Activated naive CD8-positive, alpha-beta T cell (primary cell): ENCODE measurements around the gene MUC4.
"Not testable (repeated sequence)": the region's sequence is repeated elsewhere in the genome, so short reads cannot be mapped to it uniquely, and the experiment has no call there.

Experiments
- H3K27ac Mint-ChIP-seq: one replicate; pipeline ENCODE4 v1.8.0; 2021; ENCODE audit warnings: mixed read lengths
- H3K27me3 Mint-ChIP-seq: one replicate; pipeline ENCODE4 v1.8.0; 2021; ENCODE audit warnings: mixed read lengths
- H3K36me3 Mint-ChIP-seq: one replicate; pipeline ENCODE4 v1.8.0; 2021; ENCODE audit warnings: mixed read lengths
- H3K4me1 Mint-ChIP-seq: one replicate; pipeline ENCODE4 v1.8.0; 2021; ENCODE audit warnings: low read depth, mixed read lengths
- H3K4me3 Mint-ChIP-seq: one replicate; pipeline ENCODE4 v1.8.0; 2021; ENCODE audit warnings: mild to moderate bottlenecking, mixed read lengths
- H3K9me3 Mint-ChIP-seq: one replicate; pipeline ENCODE4 v1.8.0; 2021; ENCODE audit warnings: low read depth, mixed read lengths

MUC4 gene

DNA sequence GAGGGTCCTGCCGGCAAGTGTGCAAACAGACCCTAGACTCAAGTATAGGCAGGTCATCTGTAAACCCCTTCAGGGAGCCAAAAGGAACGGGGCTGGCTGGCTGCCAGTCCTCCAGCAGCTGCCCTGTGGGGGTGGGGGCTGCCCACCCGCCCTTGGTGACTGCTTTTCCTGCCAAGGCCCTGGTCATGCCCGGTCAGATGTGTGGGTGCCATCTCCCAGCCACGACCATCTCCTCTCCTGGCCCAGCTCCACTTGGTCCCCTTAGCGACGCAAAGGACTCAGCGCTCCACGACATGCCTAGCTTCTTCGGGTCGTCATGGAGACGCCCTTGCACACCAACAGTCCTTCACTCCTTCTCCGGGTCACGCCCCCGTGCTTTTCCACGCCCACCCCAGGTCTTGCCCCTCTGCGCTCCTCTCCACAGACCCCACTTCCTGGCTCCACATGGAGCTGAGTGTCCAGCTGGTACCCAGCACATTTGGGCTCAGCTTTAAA is 2.4 kb downstream of the MUC4 start:
- Mint-ChIP-seq H3K36me3 (peaks cover 3% of the 10 kb centered on the region), H3K9me3 (no peaks in the 10 kb centered on the region), H3K4me1 (peaks cover 16% of the 10 kb centered on the region), H3K4me3 (no peak overlapping the region), H3K27ac (no peak overlapping the region), H3K27me3 (peaks cover 5% of the 10 kb centered on the region)

DNA sequence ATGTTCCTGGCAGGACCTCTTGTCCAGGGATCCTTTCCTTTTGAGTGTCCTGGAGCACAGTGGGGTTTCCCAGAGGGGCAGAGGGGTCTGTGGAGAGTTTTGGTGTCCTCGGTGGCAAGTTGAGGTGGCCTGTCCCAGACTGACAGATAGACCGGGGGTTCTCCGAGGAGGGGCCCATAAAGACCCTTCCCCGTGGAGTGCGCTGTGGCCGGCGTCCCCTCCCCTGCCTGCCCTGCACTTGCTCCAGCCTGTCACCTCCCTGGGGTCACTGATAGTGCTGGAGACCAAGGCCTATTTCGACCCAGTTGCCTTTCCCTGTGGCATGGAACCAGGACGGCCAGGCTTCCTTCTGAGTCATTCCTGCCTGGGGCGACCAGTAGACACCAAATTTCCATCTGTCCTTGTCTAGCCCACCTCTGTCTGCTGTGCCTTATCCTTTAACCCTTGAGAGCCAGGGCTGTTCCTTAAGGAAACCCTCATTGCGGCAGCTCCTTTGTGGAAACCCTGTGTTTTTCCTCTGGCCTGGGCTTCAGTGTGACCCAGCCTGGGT is 2.9 kb downstream of the MUC4 start:
- Mint-ChIP-seq H3K27ac (no peak overlapping the region), H3K27me3 (peaks cover 5% of the 10 kb centered on the region), H3K4me3 (no peak overlapping the region), H3K9me3 (no peaks in the 10 kb centered on the region), H3K36me3 (peaks cover 3% of the 10 kb centered on the region), H3K4me1 (peaks cover 21% of the 10 kb centered on the region)

DNA sequence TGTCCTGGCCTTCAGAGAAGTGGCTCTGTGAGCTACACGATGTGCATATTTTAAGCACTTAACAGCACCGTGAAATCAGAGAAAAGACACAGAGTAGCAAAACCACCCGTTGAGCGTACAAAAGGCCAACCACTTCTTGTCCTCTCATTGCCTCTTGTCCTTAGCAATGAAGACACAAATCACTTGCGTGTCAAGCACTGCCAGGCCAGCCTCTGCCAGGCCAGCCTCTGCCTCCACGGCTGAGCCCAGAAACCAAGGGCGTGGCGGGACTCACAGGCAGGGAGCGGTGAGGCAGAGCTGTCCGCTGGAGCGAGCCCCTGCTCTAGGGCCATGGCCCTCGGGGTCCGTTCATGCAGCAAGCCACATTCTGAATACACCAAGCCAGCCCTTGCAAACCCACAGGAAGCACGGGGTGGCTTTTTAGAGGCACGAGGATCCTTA is 4.0 kb downstream of the MUC4 start:
- peaks cover 3% of the 10 kb centered on the region for H3K36me3 Mint-ChIP-seq
- no peaks in the 10 kb centered on the region for H3K9me3 Mint-ChIP-seq
- H3K27me3 Mint-ChIP-seq, result peaks cover 7% of the 10 kb centered on the region
- no peak overlapping the region for H3K4me3 Mint-ChIP-seq
- peaks cover 32% of the 10 kb centered on the region for H3K4me1 Mint-ChIP-seq
- H3K27ac Mint-ChIP-seq, result no peak overlapping the region

DNA sequence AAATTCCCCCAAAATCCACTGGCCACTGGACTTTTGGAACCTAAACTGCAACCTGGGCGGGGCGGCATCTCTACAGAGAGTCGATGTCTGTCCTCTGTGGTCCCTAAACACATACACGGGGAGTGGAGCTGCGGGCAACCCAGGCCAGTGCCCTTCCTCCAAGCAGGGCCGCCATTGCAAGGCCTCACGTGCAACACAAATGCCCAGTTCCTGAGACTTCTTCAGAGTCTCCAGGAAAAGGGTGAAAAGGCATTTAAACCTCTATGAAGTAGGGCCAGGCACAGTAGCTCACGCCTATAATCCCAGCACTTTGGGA is 4.9 kb downstream of the MUC4 start:
- Mint-ChIP-seq H3K4me3 (no peak overlapping the region), H3K4me1 (peaks cover 40% of the 10 kb centered on the region), H3K36me3 (peaks cover 3% of the 10 kb centered on the region), H3K27ac (no peak overlapping the region), H3K9me3 (no peaks in the 10 kb centered on the region), H3K27me3 (peaks cover 7% of the 10 kb centered on the region)

DNA sequence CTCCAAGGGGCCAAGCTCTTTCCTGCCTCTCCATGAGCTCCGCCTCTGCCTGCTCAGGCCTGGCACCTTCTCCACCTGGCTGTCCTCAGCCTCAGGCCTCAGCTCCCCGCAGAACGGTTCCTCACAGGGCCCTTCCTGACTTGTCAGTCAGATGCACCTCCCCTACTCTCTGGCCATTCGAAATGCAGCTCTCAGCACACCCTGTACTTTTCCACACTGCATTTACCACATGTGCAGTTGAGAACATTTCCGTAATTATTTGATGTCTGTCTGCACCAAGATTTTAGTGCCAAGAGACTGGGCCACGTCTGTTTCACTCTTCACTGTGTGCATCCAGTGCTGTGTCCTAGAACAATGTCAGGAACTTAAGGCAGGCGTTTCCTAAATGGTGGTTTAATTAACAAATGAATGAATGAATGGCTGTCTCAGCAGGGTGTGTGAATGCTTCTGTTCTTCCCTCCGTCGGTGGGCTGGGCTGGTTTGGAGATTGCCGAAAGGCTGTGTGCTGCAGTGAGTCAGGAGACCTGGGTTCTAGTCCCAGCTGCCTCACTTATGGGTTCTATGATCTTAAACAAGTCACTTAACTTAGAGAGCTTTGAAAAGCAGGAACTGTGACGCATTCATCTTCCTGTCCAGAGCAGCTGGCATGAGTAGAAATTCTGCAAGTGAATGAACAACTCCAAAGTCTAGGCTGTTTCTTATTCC is 5.4 kb downstream of the MUC4 start:
- Mint-ChIP-seq H3K4me1 (peaks cover 43% of the 10 kb centered on the region), H3K4me3 (no peak overlapping the region), H3K9me3 (no peaks in the 10 kb centered on the region), H3K36me3 (peaks cover 3% of the 10 kb centered on the region), H3K27me3 (peaks cover 7% of the 10 kb centered on the region), H3K27ac (no peak overlapping the region)

DNA sequence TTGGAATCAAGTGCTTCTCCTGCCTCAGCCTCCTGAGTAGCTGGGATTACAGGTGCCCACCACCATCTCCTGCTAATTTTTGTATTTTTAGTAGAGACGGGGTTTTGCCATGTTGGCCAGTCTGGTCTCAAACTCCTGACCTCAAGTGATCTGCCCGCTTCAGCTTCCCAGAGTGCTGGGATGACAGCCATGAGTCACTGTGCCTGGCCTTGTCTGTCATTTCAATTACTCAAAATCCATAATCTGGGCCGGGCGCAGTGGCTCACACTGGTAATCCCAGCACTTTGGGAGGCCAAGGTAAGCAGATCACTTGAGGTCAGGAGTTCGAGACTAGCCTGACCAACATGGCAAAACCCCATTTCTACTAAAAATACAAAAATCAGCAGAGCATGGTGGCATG is 6.1 kb downstream of the MUC4 start:
- H3K4me3 Mint-ChIP-seq, H3K36me3 Mint-ChIP-seq, H3K27me3 Mint-ChIP-seq, H3K27ac Mint-ChIP-seq, H3K9me3 Mint-ChIP-seq: not testable (repeated sequence)
- peaks cover 43% of the 10 kb centered on the region for H3K4me1 Mint-ChIP-seq

DNA sequence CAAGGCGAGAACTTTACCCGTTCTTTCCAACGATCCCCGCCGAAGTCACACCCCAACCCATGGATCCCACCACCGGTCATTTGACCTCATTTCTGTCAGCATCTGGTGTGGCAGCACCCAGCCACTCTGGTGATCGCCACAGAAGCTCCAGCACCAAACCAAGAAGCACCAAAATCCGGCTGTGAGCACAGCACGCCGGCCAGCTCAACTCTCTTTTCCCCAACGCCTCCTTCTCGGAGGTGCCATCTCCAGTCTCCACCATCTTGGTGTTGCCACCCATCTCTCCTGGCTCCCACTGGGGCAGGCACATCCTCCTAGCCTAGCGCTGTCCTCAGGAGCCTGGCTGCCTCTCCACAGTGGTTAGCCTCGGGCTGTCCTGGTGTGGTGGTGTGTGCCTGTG is 6.5 kb downstream of the MUC4 start:
- Mint-ChIP-seq H3K27me3 (peaks cover 7% of the 10 kb centered on the region), H3K36me3 (peaks cover 3% of the 10 kb centered on the region), H3K27ac (peak overlapping the region; percentile 34), H3K4me1 (peaks cover 43% of the 10 kb centered on the region), H3K4me3 (no peak overlapping the region), H3K9me3 (no peaks in the 10 kb centered on the region)

DNA sequence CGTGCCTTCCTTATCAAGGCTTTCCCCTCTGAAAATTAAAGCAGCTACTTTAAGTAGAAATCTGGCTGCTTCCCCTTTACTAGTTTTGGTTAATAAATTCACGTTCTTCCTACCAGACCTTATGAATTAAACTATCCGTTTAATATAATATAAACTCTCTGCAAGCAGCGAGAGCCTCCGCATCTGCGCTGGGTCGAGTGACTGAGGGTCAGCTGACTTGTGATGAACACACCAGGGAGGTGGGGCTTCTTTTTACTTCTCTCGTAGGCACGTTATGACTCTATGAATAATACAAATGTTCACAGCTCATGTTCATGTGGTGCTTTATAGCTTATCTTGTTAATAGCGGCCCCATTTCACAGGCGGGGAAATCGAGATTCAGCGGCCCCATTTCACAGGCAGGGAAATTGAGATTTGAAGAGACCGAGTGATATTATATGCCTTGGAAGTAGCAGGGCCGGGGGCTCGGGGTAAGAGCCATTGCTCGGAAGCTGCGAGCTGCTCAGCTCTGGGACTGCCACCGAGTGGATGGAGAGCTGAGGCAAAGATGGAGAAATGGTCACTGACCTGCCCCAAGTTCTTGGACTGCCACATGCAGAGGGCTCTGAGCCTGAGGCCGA is 8.3 kb downstream of the MUC4 start:
- Mint-ChIP-seq H3K4me1 (peaks cover 43% of the 10 kb centered on the region), H3K4me3 (no peak overlapping the region), H3K9me3 (no peaks in the 10 kb centered on the region), H3K27me3 (peaks cover 7% of the 10 kb centered on the region), H3K36me3 (peaks cover 3% of the 10 kb centered on the region), H3K27ac (no peak overlapping the region)

DNA sequence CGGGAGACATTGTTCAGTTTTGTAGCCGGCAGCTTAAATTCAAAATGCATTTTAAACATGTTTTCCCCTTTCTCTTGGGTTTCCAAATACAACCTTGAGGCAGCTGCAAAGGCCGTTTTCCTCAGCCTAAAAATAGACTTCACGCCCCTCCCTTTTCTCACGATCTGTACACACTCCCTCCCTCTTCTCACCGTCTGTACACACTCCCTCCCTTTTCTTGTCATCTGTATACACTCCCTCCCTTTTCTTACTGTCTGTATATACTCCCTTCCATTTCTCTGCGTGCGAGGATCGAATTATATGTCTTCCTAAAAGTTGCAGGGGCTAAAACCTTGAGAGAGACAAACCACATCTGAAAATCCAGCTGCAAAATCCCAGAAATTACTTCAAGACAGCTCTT is 8.9 kb downstream of the MUC4 start:
- Mint-ChIP-seq H3K36me3 (peaks cover 3% of the 10 kb centered on the region), H3K27me3 (peaks cover 7% of the 10 kb centered on the region), H3K4me1 (peaks cover 43% of the 10 kb centered on the region), H3K9me3 (no peaks in the 10 kb centered on the region), H3K4me3 (peak overlapping the region; percentile 17), H3K27ac (peak overlapping the region; percentile 13)

DNA sequence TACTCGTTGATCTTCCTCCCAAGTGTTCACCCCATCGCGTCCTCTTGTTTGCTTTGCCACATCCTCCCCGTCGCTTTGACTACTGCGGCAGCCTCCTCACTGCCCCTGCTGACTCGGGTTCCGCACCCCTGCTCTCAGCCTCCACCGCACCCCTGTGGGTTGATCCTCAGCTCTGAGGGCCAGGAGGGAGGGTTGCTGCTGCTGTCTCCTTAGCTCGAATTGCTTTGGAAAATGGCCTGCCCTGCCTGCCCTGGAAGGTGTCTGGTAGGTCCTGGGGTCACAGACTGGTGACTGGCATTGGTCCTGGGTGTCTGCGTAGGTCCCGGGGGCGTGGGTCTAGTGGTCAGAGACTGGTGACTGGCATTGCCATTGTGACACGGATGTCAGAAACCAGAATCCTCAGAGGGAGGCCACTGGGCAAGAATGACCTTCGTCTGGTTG is 9.4 kb downstream of the MUC4 start:
- Mint-ChIP-seq H3K27me3 (peaks cover 7% of the 10 kb centered on the region), H3K27ac (no peak overlapping the region), H3K4me3 (no peak overlapping the region), H3K36me3 (peaks cover 3% of the 10 kb centered on the region), H3K9me3 (no peaks in the 10 kb centered on the region), H3K4me1 (peaks cover 43% of the 10 kb centered on the region)

DNA sequence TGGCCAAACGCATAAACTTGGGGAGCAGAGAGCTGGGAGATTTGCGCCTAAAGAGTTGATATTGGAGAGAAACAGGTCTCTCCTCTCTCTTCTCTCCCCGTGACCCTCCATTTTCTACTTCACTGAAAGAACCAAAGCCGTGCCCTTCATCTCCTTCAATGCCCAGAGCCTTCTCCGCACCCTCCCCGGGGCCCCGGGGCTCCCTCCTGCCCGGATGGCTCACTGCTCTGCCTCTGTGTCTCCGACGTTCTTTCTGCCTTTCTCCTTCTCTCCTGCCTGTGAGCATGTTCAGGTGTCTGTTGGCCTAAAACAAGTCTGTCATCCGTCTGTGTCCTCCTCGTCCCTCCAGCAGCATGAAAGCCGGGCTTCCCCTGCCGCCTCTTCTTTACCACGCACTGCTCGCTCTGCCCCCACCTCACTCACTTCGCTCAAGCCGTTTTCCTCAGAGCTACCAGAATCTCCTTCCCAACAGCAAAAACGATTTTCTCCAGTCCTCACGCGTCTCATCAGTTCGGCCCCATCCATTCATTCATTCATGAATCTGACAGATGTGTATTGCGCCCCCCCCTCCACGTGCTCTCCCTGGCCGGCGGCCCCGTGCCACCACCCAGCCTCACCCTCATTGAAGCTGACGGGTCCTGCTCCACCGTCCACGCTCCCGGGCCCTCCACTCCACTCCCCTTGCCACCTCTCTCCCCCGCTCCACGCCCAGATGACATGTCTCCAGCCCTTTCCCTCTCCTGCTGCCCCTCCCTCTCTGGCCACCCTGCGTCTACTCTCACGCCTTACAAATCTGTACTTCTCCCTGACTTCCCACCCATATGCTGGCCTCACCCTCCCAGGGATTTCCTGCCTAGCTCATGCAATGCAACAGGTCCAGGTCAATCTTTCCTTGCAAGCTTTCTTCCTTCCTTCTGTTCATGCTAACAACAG is 10.2 kb downstream of the MUC4 start:
- peaks cover 6% of the 10 kb centered on the region for H3K27me3 Mint-ChIP-seq
- peaks cover 3% of the 10 kb centered on the region for H3K36me3 Mint-ChIP-seq
- peaks cover 42% of the 10 kb centered on the region for H3K4me1 Mint-ChIP-seq
- H3K27ac Mint-ChIP-seq, result no peak overlapping the region
- no peaks in the 10 kb centered on the region for H3K9me3 Mint-ChIP-seq
- no peak overlapping the region for H3K4me3 Mint-ChIP-seq

DNA sequence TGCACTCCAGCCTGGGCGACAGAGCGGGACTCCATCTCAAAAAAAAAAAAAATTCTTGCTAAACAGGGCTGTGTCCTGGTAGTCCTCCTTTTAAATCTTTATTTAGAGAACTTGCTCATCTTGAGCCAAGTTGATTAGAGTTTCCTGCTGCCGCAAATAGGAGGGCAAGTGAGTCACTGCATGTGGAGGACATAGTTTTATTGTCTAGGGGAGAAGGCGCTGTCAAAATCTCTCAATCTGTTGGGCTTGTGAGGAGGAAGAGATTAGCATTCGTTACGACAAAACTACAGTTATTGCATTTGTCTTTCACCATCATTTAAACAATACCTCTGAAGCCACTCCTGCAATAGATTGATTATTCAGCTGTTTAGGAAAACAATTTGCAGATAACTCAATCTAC is 11.5 kb downstream of the MUC4 start:
- Mint-ChIP-seq H3K4me3 (no peak overlapping the region), H3K4me1 (peaks cover 36% of the 10 kb centered on the region), H3K9me3 (no peaks in the 10 kb centered on the region), H3K36me3 (no peaks in the 10 kb centered on the region), H3K27ac (no peak overlapping the region), H3K27me3 (peaks cover 6% of the 10 kb centered on the region)

DNA sequence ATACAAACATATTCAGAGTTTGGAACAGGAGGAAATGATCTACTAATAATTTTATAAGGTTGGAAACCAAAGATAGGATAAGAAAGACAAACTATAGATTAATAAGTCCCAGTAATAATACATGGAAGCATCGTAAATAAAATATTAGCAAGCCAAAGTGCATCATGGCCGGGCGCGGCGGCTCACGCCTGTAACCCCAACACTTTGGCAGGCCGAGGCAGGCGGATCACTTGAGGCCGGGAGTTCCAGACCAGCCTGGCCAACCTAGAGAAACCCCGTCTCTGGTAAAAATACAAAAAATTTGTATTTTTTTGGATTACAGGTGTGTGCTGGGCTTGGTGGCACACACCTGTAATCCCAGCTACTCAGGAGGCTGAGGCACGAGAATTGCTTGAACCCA is 14.9 kb downstream of the MUC4 start:
- no peak overlapping the region for H3K27ac Mint-ChIP-seq
- no peaks in the 10 kb centered on the region for H3K9me3 Mint-ChIP-seq
- H3K36me3 Mint-ChIP-seq, result no peaks in the 10 kb centered on the region
- peaks cover 3% of the 10 kb centered on the region for H3K27me3 Mint-ChIP-seq
- H3K4me1 Mint-ChIP-seq, result peaks cover 2% of the 10 kb centered on the region
- no peak overlapping the region for H3K4me3 Mint-ChIP-seq

DNA sequence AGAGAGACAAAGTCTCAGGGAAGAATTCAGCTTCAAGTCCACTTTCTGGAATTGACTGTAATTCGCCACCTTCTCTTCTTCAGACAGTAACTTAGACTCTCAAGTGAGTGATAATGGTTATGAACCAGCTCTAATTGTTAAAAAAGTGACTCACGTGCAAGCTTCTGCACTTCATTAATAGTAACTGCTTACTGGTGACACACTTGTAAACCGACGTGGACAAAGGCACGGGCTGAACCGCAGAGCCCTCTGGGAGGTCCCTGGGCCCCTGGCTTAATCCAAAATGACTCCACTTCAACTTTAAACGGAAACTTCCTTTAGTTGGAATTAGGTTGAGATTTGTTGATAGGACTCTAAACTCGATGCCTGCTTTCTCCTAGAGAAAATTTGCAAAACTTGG is 17.0 kb downstream of the MUC4 start:
- no peak overlapping the region for H3K4me3 Mint-ChIP-seq
- no peaks in the 10 kb centered on the region for H3K36me3 Mint-ChIP-seq
- H3K27me3 Mint-ChIP-seq, result peaks cover 3% of the 10 kb centered on the region
- H3K9me3 Mint-ChIP-seq, result no peaks in the 10 kb centered on the region
- H3K27ac Mint-ChIP-seq, result no peak overlapping the region
- peaks cover 16% of the 10 kb centered on the region for H3K4me1 Mint-ChIP-seq

DNA sequence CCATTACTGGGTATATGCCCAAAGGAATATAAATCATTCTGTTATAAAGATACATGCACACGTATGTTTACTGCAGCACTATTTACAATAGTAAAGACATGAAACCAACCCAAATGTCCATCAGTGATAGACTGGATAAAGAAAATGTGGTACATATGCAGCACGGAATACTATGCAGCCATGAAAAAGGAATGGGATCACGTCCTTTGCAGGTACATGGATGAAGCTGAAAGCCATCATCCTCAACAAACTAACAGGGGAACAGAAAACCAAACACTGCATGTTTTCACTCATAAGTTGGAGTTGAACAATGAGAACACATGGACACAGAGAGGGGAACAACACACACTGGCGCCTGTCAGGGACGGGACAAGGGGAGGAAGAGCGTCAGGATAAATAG is 19.1 kb downstream of the MUC4 start:
- H3K4me3 Mint-ChIP-seq, H3K36me3 Mint-ChIP-seq, H3K27ac Mint-ChIP-seq, H3K27me3 Mint-ChIP-seq, H3K9me3 Mint-ChIP-seq: not testable (repeated sequence)
- H3K4me1 Mint-ChIP-seq, result peaks cover 34% of the 10 kb centered on the region
